NCI-H524 treated with DMSO at 0.1 percent for 48 hours (cell line): ENCODE results near the gene DCTD.
"Not testable (repeated sequence)": the region's sequence is repeated elsewhere in the genome, so short reads cannot be mapped to it uniquely, and the experiment has no call there.

ENCODE experiments used
- DNase-seq: peaks from one replicate; lab custom pipeline; 2025; lab: John Stamatoyannopoulos, UW

The DCTD gene

DNA sequence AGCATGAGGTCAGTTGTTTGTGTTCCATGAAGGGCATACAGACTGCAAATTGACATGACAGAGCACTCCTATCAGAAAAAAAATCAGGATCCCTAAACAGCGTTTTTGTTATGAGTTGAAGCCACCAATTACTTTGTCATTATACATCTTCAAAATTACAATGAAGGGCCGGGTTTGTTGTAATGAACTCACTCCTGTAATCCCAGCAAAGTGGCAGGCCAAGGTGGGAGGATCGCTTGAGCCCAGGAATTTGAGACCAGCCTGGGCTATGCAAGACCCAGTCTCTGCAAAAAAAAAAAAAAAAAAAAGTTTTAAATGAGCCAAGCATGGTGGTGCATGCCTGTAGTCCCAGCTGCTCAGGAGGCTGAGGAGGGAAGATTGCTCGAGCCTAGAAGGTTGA is 3.5 kb upstream of the DCTD start:
- DNase-seq = no peak

GRCh38 chr4:182918791-182919302 is 1.7 kb upstream of the DCTD start:
- DNase-seq = no peak

- DNase-seq = no peak
Observed at GRCh38 chr4:182918044-182918607, 940 bp upstream of the DCTD start.

GRCh38 chr4:182916483-182917181 is 554 bp downstream of the DCTD start:
- DNase-seq = no peak

DNA sequence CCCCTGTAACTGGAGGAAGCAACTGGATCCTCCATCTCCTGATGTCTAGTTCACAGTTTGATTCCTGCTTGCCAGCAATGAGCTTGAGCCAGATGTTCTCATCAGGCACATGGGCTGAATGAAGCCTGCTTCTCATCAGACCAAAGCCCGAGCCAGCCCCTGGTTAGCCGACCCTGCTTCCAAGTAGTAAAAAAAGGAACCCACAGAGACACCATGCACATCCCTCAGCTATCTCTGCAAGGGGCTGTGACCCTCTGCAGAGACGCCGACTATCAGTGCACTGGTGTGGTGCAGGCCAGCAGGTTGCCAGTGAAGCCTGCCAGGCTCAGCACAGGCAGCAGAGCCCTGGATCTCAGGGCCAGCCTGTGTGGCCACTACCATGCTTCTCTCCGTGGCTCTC is 2.8 kb downstream of the DCTD start:
- no peak for DNase-seq

DNA sequence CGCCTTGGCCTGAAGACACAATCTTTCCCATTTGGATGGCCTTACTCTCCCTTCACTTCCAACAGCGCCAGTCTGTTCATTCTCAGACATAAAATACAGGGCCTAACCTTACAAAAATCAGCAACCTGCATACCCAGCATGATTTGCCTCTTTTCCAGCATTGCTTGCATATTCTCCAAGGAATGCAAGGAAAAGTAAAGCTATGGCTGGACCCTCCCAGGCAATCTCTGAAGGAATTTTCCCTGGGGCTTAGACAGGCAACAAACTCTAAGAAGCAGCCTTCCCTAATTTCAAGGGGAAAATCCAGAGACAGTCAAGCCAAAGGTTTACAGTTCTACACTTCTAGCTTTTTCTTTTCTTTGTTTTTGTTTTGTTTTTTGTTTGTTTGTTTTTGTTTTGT is 3.6 kb downstream of the DCTD start:
- DNase-seq = no peak

DNA sequence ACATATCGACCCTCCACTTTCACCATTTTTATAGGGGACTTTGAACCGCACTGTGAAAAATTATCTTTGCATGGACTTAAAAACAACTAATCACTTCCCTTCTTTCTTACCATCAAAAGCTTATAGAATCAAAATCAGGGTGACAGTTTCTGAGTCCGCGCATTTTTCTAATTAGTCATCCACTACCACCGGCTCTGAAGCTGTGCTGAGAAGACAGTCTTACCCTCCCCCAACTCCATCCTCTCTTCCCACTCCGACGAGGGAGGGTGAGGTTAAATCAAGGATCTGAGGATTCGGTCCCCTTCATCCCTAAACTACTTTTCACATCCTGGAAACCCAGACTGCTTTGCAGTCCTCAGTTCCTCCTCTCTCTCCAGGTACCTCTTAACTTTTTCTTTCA is 4.2 kb downstream of the DCTD start:
- DNase-seq = no peak

DNA sequence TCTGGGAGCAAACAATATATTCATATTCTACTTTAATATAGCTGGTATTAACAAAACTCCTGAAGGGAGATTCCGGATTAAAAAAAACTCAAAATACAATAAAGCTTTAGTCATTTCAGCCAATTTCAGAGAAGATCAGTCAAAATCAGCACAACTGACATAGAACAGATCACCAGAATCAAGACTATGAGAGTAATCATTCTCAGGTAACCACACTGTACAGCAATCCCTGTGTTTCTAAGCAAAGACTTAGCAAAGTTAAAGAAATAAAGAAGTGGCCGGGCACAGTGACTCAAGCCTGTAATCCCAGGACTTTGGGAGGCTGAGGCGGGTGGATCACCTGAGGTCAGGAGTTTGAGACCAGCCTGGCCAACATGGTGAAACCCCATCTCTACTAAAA is 9.1 kb downstream of the DCTD start:
- DNase-seq = no peak

DNA sequence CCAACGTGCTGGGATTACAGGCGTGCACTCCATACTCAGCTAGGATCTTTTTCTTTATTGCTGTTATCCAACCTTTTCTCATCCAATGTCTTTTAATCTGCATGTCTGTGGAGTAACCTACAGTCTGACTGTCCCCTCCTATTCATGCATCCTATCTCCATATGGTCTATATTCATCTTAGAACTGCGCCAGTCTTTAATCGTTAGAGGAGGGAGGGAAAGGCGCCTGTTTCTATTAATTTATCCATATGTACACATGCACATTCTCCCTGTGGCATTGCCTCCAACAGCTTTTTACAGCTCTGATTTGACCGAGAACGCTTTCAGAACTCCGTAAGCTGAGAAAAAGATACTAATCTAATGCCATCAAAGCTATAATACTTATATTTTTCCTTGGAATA is 9.8 kb downstream of the DCTD start:
- DNase-seq = no peak

- no peak for DNase-seq
Observed at GRCh38 chr4:182906786-182907185, 10.4 kb downstream of the DCTD start.

DNA sequence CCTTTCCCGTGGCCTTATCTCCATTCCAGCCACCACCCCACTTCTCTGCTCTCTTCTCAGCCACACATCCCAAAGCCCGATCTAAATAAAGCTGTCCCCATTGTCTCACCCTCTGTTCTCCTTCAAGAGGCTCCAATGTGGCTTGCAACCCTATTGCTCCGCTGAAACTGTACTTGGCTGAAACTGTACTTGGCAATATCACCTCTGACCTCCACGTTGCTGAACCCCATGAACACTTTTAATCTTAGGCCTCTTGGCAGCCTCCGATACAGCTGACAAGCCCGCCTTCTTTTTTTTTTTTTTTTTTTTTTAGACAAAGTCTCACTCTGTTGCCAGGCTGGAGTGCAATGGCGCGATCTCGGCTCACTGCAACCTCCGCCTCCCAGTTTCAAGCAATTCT is 12.1 kb downstream of the DCTD start:
- DNase-seq = no peak

- DNase-seq = no peak
Observed at GRCh38 chr4:182904211-182904761, 12.9 kb downstream of the DCTD start.

- no peak for DNase-seq
Observed at GRCh38 chr4:182903013-182903412, 14.2 kb downstream of the DCTD start.

DNA sequence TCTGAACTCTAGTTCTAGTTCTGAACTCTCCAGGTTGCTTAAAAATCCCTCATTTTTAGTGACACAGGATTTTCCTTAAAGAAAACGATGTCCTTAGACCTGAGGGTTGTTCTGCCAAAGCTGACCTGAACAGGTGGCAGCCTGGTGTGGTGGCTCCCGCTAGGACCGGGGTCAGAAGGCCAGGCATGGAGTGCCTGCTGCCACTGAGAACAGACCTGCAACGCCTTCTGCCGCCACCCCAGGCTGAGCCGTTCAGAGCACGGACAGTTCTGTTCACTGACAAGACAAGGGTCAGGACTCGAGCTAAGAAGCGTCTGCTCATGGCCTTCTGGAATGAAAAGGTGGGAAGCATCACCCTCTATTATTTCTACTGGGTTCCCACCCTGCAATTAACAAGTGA is 15.8 kb downstream of the DCTD start:
- DNase-seq = no peak

GRCh38 chr4:182900021-182900420 is 17.2 kb downstream of the DCTD start:
- DNase-seq = not testable (repeated sequence)

DNA sequence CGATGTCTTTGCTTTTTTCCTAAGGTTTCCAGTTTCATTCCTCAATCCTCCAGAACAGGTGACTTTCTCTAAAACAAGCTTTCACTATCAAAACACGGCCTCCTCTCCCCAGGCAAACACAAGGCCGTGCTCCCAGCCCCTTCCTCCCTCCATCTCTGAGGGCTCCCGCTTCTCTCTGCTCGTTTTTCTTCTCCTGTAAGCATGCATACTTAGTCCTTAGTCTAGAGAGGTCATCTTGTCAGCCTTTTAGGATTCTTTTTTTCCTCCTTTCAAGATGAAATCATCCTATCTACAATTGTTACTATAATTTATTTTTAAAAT is 18.7 kb downstream of the DCTD start:
- no peak for DNase-seq

DNA sequence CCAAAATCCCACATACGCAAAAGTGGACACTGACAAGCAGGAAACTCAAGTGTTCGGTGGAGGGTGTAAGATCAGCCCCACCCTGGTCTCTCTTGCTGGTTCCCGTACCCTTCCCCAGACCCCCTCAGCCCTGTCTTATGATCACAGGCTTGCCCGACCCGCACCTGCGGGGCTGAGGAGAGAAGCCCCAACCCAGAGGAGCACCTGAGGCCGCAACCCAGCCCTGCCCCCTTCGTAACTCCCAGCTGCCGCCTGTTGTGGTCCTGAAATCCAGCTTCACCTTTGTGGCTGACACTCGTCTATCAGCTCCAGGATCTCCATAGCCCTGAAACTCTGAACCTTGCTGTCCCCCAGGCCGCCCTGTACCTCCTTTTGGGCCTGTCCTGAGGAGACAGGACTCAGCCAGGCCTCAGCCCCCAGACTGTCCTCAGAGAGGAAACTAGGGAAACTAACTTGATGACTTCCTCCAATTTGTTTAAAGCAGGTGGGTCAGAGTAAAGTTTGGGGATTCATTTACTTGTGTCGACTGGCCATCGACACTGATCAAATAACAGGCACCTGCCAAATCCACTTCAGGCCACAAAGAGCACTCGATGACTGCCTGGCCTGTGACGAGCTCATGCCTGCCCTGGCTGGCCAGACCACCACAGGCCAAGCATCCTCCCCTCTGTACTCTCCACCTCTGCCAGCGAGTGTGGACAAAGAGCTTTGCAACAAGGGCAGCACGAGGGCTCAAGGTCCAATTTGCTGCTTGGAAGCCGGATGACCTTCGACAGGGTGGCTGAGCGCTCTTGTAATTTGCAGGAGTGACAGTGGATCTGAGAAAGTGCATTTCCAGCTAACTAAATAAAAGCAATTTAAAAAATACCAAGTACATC is 19.3 kb downstream of the DCTD start:
- DNase-seq = no peak

DNA sequence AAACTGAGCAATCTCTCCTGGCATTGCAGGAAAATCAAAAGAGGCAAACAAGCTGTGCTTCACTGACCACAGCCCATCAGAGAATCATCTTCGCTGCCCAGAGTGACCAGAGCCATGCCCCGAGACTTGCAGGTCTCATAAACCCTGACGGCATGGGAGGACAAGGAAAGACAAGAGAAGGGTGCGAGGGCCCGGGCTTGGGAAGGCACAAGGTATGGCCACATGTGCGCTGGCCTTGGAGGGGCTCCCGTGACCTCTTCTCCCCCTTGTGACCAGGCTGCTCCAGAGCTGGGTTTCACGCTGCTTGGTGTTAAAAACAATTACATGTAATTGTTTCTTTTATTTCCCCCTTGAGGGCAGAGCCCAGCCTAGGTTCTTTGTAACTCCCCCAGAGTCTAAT is 20.8 kb downstream of the DCTD start:
- DNase-seq = no peak

DNA sequence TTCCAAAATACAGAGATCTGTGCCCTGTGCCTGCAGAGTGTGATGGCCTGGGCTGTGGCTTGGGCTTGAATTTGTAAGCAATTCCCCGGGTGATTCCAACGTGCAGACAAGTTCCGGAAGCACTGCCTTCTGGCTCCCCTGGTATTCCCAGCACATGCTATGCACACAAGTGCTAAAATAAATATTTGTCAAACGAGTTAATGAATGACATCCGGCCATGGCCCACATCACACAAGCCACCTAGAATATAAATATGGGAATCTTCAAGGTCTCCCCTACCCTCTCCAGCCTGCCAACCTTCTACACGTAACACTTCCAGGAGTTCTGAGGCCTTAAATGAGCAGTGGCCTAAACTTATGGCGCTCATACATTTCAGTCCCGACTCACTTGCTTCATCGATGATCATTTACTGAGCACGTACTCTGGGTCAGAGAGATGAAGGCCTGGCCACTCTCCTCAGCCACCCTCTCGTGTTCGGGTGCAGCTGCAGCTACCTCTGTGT is 21.3 kb downstream of the DCTD start:
- no peak for DNase-seq

- DNase-seq = no peak
Observed at GRCh38 chr4:182894681-182895275, 22.4 kb downstream of the DCTD start.

GRCh38 chr4:182893474-182894080 is 23.6 kb downstream of the DCTD start:
- DNase-seq = no peak

GRCh38 chr4:182893047-182893446 is 24.1 kb downstream of the DCTD start:
- no peak for DNase-seq
